Measurements from ENCODE around the gene THOC2. TPM values are rescaled to one million over a fixed set of nuclear protein-coding genes. Genes with fewer than 3 reads are reported as not detected.

THOC2 gene
- total RNA-seq, 4 donors from 2014 or later = 68.2 to 127 (median 87.9) TPM

- TF ChIP-seq, protein P1, sequence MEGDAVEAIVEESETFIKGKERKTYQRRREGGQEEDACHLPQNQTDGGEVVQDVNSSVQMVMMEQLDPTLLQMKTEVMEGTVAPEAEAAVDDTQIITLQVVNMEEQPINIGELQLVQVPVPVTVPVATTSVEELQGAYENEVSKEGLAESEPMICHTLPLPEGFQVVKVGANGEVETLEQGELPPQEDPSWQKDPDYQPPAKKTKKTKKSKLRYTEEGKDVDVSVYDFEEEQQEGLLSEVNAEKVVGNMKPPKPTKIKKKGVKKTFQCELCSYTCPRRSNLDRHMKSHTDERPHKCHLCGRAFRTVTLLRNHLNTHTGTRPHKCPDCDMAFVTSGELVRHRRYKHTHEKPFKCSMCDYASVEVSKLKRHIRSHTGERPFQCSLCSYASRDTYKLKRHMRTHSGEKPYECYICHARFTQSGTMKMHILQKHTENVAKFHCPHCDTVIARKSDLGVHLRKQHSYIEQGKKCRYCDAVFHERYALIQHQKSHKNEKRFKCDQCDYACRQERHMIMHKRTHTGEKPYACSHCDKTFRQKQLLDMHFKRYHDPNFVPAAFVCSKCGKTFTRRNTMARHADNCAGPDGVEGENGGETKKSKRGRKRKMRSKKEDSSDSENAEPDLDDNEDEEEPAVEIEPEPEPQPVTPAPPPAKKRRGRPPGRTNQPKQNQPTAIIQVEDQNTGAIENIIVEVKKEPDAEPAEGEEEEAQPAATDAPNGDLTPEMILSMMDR (IDR thresholded peaks at IDR 0.05; ENCODE audit: low read depth) = no peak
Observed at GRCh38 chrX:123600181-123600580, 132.7 kb downstream of the THOC2 start.

- TF ChIP-seq, protein P1 (IDR thresholded peaks at IDR 0.05; ENCODE audit: low read depth) = no peak
Observed at GRCh38 chrX:123590842-123591486, 141.9 kb downstream of the THOC2 start.

- TF ChIP-seq, protein P1 (IDR thresholded peaks at IDR 0.05; ENCODE audit: low read depth) = no peak
Observed at GRCh38 chrX:123588723-123589122, 144.1 kb downstream of the THOC2 start.

- TF ChIP-seq, protein P1 (IDR thresholded peaks at IDR 0.05; ENCODE audit: low read depth) = no peak
Observed at GRCh38 chrX:123581586-123581985, 151.3 kb downstream of the THOC2 start.

GRCh38 chrX:123580792-123581191, 152.1 kb downstream of the THOC2 start:
- TF ChIP-seq, protein P1 (IDR thresholded peaks at IDR 0.05; ENCODE audit: low read depth) = no peak

GRCh38 chrX:123570011-123570590, 162.8 kb downstream of the THOC2 start:
- TF ChIP-seq, protein P1 (IDR thresholded peaks at IDR 0.05; ENCODE audit: low read depth) = no peak

DNA sequence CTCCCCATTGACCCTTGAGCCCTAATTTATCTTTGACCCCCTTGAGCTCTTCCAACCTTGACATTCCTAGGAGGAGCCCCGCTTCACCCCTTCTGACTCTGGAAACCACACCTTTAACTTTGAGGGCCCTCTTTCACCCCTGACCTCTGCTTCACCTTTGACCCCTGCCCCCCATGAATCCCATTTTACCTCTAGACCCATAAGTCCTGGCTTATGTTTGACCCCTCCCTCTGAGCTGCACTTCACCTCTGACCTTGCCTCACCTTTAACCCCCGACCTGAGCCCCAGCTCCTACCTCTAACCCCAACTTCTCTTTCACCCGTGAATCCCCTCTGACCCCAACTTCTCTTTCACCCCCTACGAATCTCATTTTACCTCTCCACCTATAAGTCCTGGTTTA, 169.7 kb downstream of the THOC2 start:
- TF ChIP-seq, protein P1 (IDR thresholded peaks at IDR 0.05; ENCODE audit: low read depth) = no peak
